HG03521 (cell line): Measurements from ENCODE around the gene RHOT2.
"Not testable (repeated sequence)": the region's sequence is repeated elsewhere in the genome, so short reads cannot be mapped to it uniquely, and the experiment has no call there.

Experiments used
- ATAC-seq: cut with Tn5 transposase; IDR thresholded peaks from one replicate; pipeline ENCODE4 v1.9.1; 2021; ENCODE audit warnings: mild to moderate bottlenecking, moderate library complexity; ENCODE audit not compliant: unreplicated experiment

RHOT2 gene

GRCh38 chr16:680967-681745 lies 13.2 kb downstream of the RHOT2 start:
- no peak for ATAC-seq

GRCh38 chr16:681746-682427 lies 14.0 kb downstream of the RHOT2 start:
- ATAC-seq: no peak

GRCh38 chr16:682493-683395 lies 14.8 kb downstream of the RHOT2 start:
- no peak for ATAC-seq

GRCh38 chr16:683396-684070 lies 15.6 kb downstream of the RHOT2 start:
- ATAC-seq: no peak

- peak; percentile 63 for ATAC-seq
Observed at GRCh38 chr16:684071-684794, 16.3 kb downstream of the RHOT2 start, which contains the start of gene JMJD8. Gene JMJD8 (minus strand): TSS chr16:684334. CDS start chr16:684319, 15 bp downstream.

- ATAC-seq: no peak
Observed at GRCh38 chr16:684961-685696, 17.2 kb downstream of the RHOT2 start.

- no peak for ATAC-seq
Observed at GRCh38 chr16:685967-686366, 18.0 kb downstream of the RHOT2 start.

GRCh38 chr16:686459-687260 lies 18.7 kb downstream of the RHOT2 start:
- ATAC-seq: no peak

GRCh38 chr16:687499-687898 lies 19.6 kb downstream of the RHOT2 start:
- no peak for ATAC-seq

- no peak for ATAC-seq
Observed at GRCh38 chr16:689175-689897, 21.4 kb downstream of the RHOT2 start.

GRCh38 chr16:691242-691641 lies 23.3 kb downstream of the RHOT2 start:
- not testable (repeated sequence) for ATAC-seq

- ATAC-seq: no peak
Observed at GRCh38 chr16:692356-693108, 24.6 kb downstream of the RHOT2 start.

GRCh38 chr16:693364-693763 lies 25.4 kb downstream of the RHOT2 start:
- ATAC-seq: no peak

- no peak for ATAC-seq
Observed at GRCh38 chr16:693766-694165, 25.8 kb downstream of the RHOT2 start.

GRCh38 chr16:694187-694862 lies 26.4 kb downstream of the RHOT2 start:
- ATAC-seq: no peak

- ATAC-seq: no peak
Observed at GRCh38 chr16:694863-695354, 27.0 kb downstream of the RHOT2 start.
